GM18505 (cell line): ENCODE data around the gene KLRF1.

ENCODE experiments used
- ATAC-seq: cut with Tn5 transposase; IDR thresholded peaks from one replicate; pipeline ENCODE4 v1.9.1; 2021; ENCODE audit not compliant: unreplicated experiment
- POLR2A ChIP-seq: IDR thresholded peaks from 4 replicates; pipeline ENCODE4 v1.6.1; 2011; ENCODE audit warnings: borderline replicate concordance; ENCODE audit not compliant: insufficient read depth, insufficient read length; ENCODE audit errors: extremely low read depth

KLRF1 gene

GRCh38 chr12:9795945-9796344 lies 31.3 kb upstream of the KLRF1 start:
- no peak for TF ChIP-seq POLR2A
- no peak for ATAC-seq

- no peak for TF ChIP-seq POLR2A
- ATAC-seq, result no peak
These were observed 30.9 kb upstream of the KLRF1 start for GRCh38 chr12:9796346-9796745.

- TF ChIP-seq POLR2A, result no peak
- ATAC-seq, result no peak
These were observed 30.3 kb upstream of the KLRF1 start for GRCh38 chr12:9796971-9797370.

GRCh38 chr12:9797722-9798619 lies 29.3 kb upstream of the KLRF1 start:
- ATAC-seq, result peak; percentile 76
- TF ChIP-seq POLR2A, result no peak

- no peak for ATAC-seq
- no peak for TF ChIP-seq POLR2A
These were observed 27.3 kb upstream of the KLRF1 start for GRCh38 chr12:9799961-9800360.

GRCh38 chr12:9805883-9806282 lies 21.4 kb upstream of the KLRF1 start:
- no peak for TF ChIP-seq POLR2A
- ATAC-seq, result no peak

GRCh38 chr12:9806714-9807113 lies 20.6 kb upstream of the KLRF1 start:
- no peak for ATAC-seq
- TF ChIP-seq POLR2A, result no peak

GRCh38 chr12:9808504-9808903 lies 18.8 kb upstream of the KLRF1 start:
- ATAC-seq, result no peak

GRCh38 chr12:9809338-9809737 lies 17.9 kb upstream of the KLRF1 start:
- ATAC-seq, result no peak
- no peak for TF ChIP-seq POLR2A

More at GRCh38 chr12:9808504-9808903, 18.8 kb upstream of the KLRF1 start:
- no peak for TF ChIP-seq POLR2A

GRCh38 chr12:9809866-9810265 lies 17.4 kb upstream of the KLRF1 start:
- no peak for ATAC-seq
- no peak for TF ChIP-seq POLR2A

- TF ChIP-seq POLR2A, result no peak
- ATAC-seq, result no peak
These were observed 16.6 kb upstream of the KLRF1 start for GRCh38 chr12:9810671-9811070.

- TF ChIP-seq POLR2A, result no peak
- no peak for ATAC-seq
These were observed 15.7 kb upstream of the KLRF1 start for GRCh38 chr12:9811621-9812020.

GRCh38 chr12:9813821-9814798 lies 13.2 kb upstream of the KLRF1 start:
- peak; percentile 92 for ATAC-seq
- TF ChIP-seq POLR2A, result no peak
